HG02840 (cell line): Measurements from ENCODE around the gene KCND2.
"Not testable (repeated sequence)": the region's sequence is repeated elsewhere in the genome, so short reads cannot be mapped to it uniquely, and the experiment has no call there.

Experiments used
- ATAC-seq: cut with Tn5 transposase; IDR thresholded peaks from one replicate; pipeline ENCODE4 v1.9.1; 2021; ENCODE audit warnings: mild to moderate bottlenecking, moderate library complexity, moderate number of reproducible peaks; ENCODE audit not compliant: unreplicated experiment, low FRiP score

KCND2 gene

GRCh38 chr7:120677535-120677934 lies 404.6 kb downstream of the KCND2 start:
- no peak for ATAC-seq

GRCh38 chr7:120680985-120681384 lies 408.0 kb downstream of the KCND2 start:
- ATAC-seq, result no peak

GRCh38 chr7:120684463-120684862 lies 411.5 kb downstream of the KCND2 start:
- ATAC-seq, result no peak

- ATAC-seq, result no peak
Observed at GRCh38 chr7:120691915-120692314, 418.9 kb downstream of the KCND2 start.

- ATAC-seq, result no peak
Observed at GRCh38 chr7:120695848-120696247, 422.9 kb downstream of the KCND2 start.

- ATAC-seq, result no peak
Observed at GRCh38 chr7:120700796-120701195, 427.8 kb downstream of the KCND2 start.

GRCh38 chr7:120702408-120702807 lies 429.4 kb downstream of the KCND2 start:
- ATAC-seq, result not testable (repeated sequence)

- no peak for ATAC-seq
Observed at GRCh38 chr7:120703585-120704240, 430.7 kb downstream of the KCND2 start.

- ATAC-seq, result no peak
Observed at GRCh38 chr7:120709252-120709971, 436.4 kb downstream of the KCND2 start.

GRCh38 chr7:120709972-120710320 lies 437.0 kb downstream of the KCND2 start:
- ATAC-seq, result no peak

- no peak for ATAC-seq
Observed at GRCh38 chr7:120714945-120715344, 442.0 kb downstream of the KCND2 start.

GRCh38 chr7:120716307-120716706 lies 443.3 kb downstream of the KCND2 start:
- no peak for ATAC-seq

- no peak for ATAC-seq
Observed at GRCh38 chr7:120717166-120717565, 444.2 kb downstream of the KCND2 start.

- ATAC-seq, result no peak
Observed at GRCh38 chr7:120718361-120718760, 445.4 kb downstream of the KCND2 start.

GRCh38 chr7:120720317-120720716 lies 447.3 kb downstream of the KCND2 start:
- ATAC-seq, result no peak

GRCh38 chr7:120723465-120724385 lies 450.8 kb downstream of the KCND2 start:
- ATAC-seq, result no peak

- ATAC-seq, result no peak
Observed at GRCh38 chr7:120724448-120724847, 451.5 kb downstream of the KCND2 start.

GRCh38 chr7:120724955-120725354 lies 452.0 kb downstream of the KCND2 start:
- no peak for ATAC-seq

- no peak for ATAC-seq
Observed at GRCh38 chr7:120725376-120726039, 452.5 kb downstream of the KCND2 start.

GRCh38 chr7:120729245-120729644 lies 456.3 kb downstream of the KCND2 start:
- ATAC-seq, result no peak

- ATAC-seq, result no peak
Observed at GRCh38 chr7:120731271-120731670, 458.3 kb downstream of the KCND2 start.
